ENCODE results near the gene TBC1D22A. TPM values are rescaled to one million over a fixed set of nuclear protein-coding genes. Genes with fewer than 3 reads are reported as not detected.

TBC1D22A gene
- total RNA-seq, 1 donor from 2014 or later = 24.2 TPM

- no peaks in the 10 kb centered on the region for H3K9me3 Mint-ChIP-seq (ENCODE audit: unreplicated experiment)
- H3K36me3 Mint-ChIP-seq (ENCODE audit: low read depth, unreplicated experiment) = peaks cover 1% of the 10 kb centered on the region
- H3K79me2 ChIP-seq (ENCODE audit: insufficient read depth, low read length) = no peaks in the 10 kb centered on the region
- no peak overlapping the region for H3K4me3 ChIP-seq (ENCODE audit: insufficient read depth, low read depth, low read length)
- no peak overlapping the region for H3K9ac ChIP-seq (ENCODE audit: low read length)
- peaks cover 14% of the 10 kb centered on the region for H3K4me1 Mint-ChIP-seq (ENCODE audit: low read depth, unreplicated experiment)
- no peaks in the 10 kb centered on the region for H3K4me1 ChIP-seq (ENCODE audit: insufficient read depth, low read length)
- no peaks in the 10 kb centered on the region for H3K36me3 ChIP-seq (ENCODE audit: insufficient read depth, low read length)
- no peak for TF ChIP-seq EZH2 (IDR thresholded peaks at IDR 0.05; ENCODE audit: insufficient read depth, low read length)
- TF ChIP-seq, protein P1, sequence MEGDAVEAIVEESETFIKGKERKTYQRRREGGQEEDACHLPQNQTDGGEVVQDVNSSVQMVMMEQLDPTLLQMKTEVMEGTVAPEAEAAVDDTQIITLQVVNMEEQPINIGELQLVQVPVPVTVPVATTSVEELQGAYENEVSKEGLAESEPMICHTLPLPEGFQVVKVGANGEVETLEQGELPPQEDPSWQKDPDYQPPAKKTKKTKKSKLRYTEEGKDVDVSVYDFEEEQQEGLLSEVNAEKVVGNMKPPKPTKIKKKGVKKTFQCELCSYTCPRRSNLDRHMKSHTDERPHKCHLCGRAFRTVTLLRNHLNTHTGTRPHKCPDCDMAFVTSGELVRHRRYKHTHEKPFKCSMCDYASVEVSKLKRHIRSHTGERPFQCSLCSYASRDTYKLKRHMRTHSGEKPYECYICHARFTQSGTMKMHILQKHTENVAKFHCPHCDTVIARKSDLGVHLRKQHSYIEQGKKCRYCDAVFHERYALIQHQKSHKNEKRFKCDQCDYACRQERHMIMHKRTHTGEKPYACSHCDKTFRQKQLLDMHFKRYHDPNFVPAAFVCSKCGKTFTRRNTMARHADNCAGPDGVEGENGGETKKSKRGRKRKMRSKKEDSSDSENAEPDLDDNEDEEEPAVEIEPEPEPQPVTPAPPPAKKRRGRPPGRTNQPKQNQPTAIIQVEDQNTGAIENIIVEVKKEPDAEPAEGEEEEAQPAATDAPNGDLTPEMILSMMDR (IDR thresholded peaks at IDR 0.05; ENCODE audit: insufficient read depth, low read depth, low read length) = no peak
- no peak overlapping the region for H3K27ac ChIP-seq (ENCODE audit: low read depth, low read length)
- no peak for DNase-seq (ENCODE audit: low read depth)
- no peak overlapping the region for H3K4me2 ChIP-seq (ENCODE audit: low read length)
- H4K20me1 ChIP-seq (ENCODE audit: insufficient read depth, low read length) = no peaks in the 10 kb centered on the region
- H3K4me3 Mint-ChIP-seq (ENCODE audit: unreplicated experiment) = no peak overlapping the region
- H3K27me3 ChIP-seq (ENCODE audit: insufficient read depth, low read length) = no peaks in the 10 kb centered on the region
- no peaks in the 10 kb centered on the region for H3K27me3 Mint-ChIP-seq (ENCODE audit: low read depth, unreplicated experiment)
- H3K27ac Mint-ChIP-seq (ENCODE audit: unreplicated experiment) = no peak overlapping the region
- H3K9me3 ChIP-seq (ENCODE audit: insufficient read depth, low read depth, low read length) = no peaks in the 10 kb centered on the region
- H2AFZ ChIP-seq (ENCODE audit: low read depth, low read length) = no peak overlapping the region
- FAIRE-seq = no peak
These were observed 362.5 kb downstream of the TBC1D22A start for GRCh38 chr22:47124961-47125360.

DNA sequence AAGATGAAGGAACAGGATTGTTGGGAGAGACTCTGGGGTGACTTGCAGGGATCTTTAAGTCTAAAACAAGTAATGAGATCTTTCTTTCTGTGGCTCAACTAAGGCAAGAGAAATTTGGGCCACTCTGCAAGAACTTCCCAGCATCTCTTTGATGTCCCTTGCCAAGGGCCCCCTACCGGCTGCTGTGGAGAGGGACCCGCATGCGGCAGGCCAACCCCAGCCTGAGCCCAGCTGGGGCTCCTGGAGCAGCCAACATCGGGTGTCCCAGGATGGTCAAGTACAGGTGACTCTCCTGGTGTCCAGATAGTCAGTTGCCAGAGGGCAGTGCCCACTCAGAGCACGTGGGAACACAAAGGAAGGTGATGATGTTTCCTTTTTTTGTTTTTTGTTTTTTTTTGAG is 363.2 kb downstream of the TBC1D22A start:
- Histone ChIP-seq H3K4me1 (ENCODE audit: insufficient read depth, low read length) (no peaks in the 10 kb centered on the region), H3K4me2 (ENCODE audit: low read length) (no peak overlapping the region), H3K79me2 (ENCODE audit: insufficient read depth, low read length) (no peaks in the 10 kb centered on the region), H3K36me3 (ENCODE audit: insufficient read depth, low read length) (no peaks in the 10 kb centered on the region), H4K20me1 (ENCODE audit: insufficient read depth, low read length) (no peaks in the 10 kb centered on the region), H3K27me3 (ENCODE audit: insufficient read depth, low read length) (no peaks in the 10 kb centered on the region), H3K9ac (ENCODE audit: low read length) (no peak overlapping the region), H3K4me3 (ENCODE audit: insufficient read depth, low read depth, low read length) (no peak overlapping the region), H3K27ac (ENCODE audit: low read depth, low read length) (no peak overlapping the region), H3K9me3 (ENCODE audit: insufficient read depth, low read depth, low read length) (no peaks in the 10 kb centered on the region), H2AFZ (ENCODE audit: low read depth, low read length) (no peak overlapping the region)
- Mint-ChIP-seq H3K27me3 (ENCODE audit: low read depth, unreplicated experiment) (no peaks in the 10 kb centered on the region), H3K4me3 (ENCODE audit: unreplicated experiment) (no peak overlapping the region), H3K27ac (ENCODE audit: unreplicated experiment) (no peak overlapping the region), H3K4me1 (ENCODE audit: low read depth, unreplicated experiment) (peaks cover 19% of the 10 kb centered on the region), H3K36me3 (ENCODE audit: low read depth, unreplicated experiment) (peaks cover 1% of the 10 kb centered on the region), H3K9me3 (ENCODE audit: unreplicated experiment) (no peaks in the 10 kb centered on the region)
- DNase-seq (ENCODE audit: low read depth) (no peak), FAIRE-seq (no peak)
- no peak for TF ChIP-seq EZH2 (IDR thresholded peaks at IDR 0.05; ENCODE audit: insufficient read depth, low read length)

DNA sequence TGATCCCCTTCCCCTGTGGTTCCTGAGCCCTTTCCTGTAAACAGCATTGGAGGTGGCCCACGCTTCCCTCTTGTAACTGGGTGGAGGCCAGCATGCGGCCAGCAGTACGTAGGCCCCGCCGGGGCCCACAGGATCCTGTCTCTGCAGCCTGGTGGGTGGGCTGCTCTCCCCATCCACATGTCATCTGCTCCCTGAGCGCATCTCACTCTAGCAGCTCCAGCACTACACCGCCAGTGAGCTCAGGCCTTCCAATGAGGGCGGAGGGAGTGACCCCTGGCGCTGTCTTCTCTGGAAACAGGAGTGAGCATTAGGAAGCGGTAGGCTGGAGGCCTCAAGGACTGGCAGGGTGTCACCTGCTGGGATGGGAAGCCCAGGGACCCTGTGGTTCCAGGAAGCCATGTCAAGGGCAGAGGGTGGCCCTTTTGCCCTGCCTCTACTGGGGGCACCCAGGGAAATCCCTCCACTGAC is 363.9 kb downstream of the TBC1D22A start:
- H3K4me3 ChIP-seq (ENCODE audit: insufficient read depth, low read depth, low read length) = no peak overlapping the region
- H3K79me2 ChIP-seq (ENCODE audit: insufficient read depth, low read length) = no peaks in the 10 kb centered on the region
- no peaks in the 10 kb centered on the region for H3K27me3 ChIP-seq (ENCODE audit: insufficient read depth, low read length)
- no peak overlapping the region for H3K27ac Mint-ChIP-seq (ENCODE audit: unreplicated experiment)
- H3K4me1 ChIP-seq (ENCODE audit: insufficient read depth, low read length) = no peaks in the 10 kb centered on the region
- no peaks in the 10 kb centered on the region for H3K9me3 ChIP-seq (ENCODE audit: insufficient read depth, low read depth, low read length)
- H3K27me3 Mint-ChIP-seq (ENCODE audit: low read depth, unreplicated experiment) = no peaks in the 10 kb centered on the region
- peaks cover 19% of the 10 kb centered on the region for H3K4me1 Mint-ChIP-seq (ENCODE audit: low read depth, unreplicated experiment)
- H2AFZ ChIP-seq (ENCODE audit: low read depth, low read length) = no peak overlapping the region
- H3K27ac ChIP-seq (ENCODE audit: low read depth, low read length) = no peak overlapping the region
- H3K36me3 Mint-ChIP-seq (ENCODE audit: low read depth, unreplicated experiment) = peaks cover 1% of the 10 kb centered on the region
- H3K36me3 ChIP-seq (ENCODE audit: insufficient read depth, low read length) = no peaks in the 10 kb centered on the region
- no peaks in the 10 kb centered on the region for H3K9me3 Mint-ChIP-seq (ENCODE audit: unreplicated experiment)
- FAIRE-seq = no peak
- TF ChIP-seq, protein P1 (IDR thresholded peaks at IDR 0.05; ENCODE audit: insufficient read depth, low read depth, low read length) = no peak
- TF ChIP-seq EZH2 (IDR thresholded peaks at IDR 0.05; ENCODE audit: insufficient read depth, low read length) = no peak
- no peak overlapping the region for H3K4me3 Mint-ChIP-seq (ENCODE audit: unreplicated experiment)
- H4K20me1 ChIP-seq (ENCODE audit: insufficient read depth, low read length) = no peaks in the 10 kb centered on the region
- no peak for DNase-seq (ENCODE audit: low read depth)
- H3K4me2 ChIP-seq (ENCODE audit: low read length) = no peak overlapping the region
- no peak overlapping the region for H3K9ac ChIP-seq (ENCODE audit: low read length)

Data from astrocyte (in vitro differentiated cells and primary cell).